HG02610 (cell line): Measurements from ENCODE around the gene TAAR2.
"Not testable (repeated sequence)": the region's sequence is repeated elsewhere in the genome, so short reads cannot be mapped to it uniquely, and the experiment has no call there.

Experiments used
- ATAC-seq: cut with Tn5 transposase; IDR thresholded peaks from one replicate; pipeline ENCODE4 v1.9.1; 2021; ENCODE audit warnings: mild to moderate bottlenecking, moderate library complexity; ENCODE audit not compliant: unreplicated experiment

The TAAR2 gene

GRCh38 chr6:132614554-132614953 lies 9.5 kb downstream of the TAAR2 start:
- no peak for ATAC-seq

DNA sequence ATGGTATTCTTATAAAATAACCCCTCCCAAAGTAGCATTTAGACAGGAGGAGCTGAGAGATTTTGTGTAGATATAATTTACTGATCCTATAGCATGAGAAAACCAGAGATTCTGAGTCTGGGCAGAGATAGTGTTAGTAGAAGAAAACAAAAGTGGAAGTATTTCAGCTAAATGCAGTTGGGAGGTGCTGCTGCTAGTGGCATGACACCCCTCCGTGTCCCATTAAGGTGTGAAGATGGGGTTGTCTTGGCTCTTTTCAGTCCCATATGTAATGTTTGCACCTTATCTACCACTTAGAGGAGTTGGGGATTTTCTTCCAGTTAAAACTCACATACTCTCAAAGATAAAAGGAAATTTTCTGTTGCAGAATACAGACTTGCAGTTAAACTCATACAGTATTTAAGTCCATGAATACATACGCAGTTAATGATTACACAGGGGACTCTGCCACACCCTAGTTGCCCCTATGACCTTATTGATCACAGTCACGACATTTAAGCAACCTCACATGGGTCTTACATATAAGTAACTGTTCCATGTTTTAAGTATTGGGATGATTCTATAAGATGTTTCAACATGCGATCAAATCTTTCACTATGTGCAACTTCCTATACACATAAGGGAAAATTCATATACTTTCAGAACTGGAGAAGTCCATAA lies 11.5 kb downstream of the TAAR2 start:
- no peak for ATAC-seq

DNA sequence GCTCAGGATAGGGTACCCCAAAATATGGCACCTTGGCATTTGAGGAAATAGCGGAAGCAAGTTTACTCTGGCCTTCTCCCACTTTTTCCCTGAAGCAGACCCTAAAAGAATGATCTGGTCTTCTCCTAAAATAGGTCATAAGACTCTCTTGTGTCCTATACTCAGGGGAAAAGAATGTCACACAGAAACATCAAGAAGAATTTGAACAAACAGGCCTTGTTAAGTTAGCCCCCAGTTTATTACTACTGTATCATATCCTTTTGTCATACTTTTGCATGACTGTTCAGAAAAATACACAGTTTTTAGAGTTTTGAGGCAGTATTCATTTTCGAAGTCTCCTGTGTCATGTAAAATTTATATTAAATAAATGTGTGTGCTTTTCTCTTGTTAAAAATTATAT lies 12.5 kb downstream of the TAAR2 start:
- no peak for ATAC-seq

- no peak for ATAC-seq
Measured at GRCh38 chr6:132607544-132608233, 16.4 kb downstream of the TAAR2 start.

DNA sequence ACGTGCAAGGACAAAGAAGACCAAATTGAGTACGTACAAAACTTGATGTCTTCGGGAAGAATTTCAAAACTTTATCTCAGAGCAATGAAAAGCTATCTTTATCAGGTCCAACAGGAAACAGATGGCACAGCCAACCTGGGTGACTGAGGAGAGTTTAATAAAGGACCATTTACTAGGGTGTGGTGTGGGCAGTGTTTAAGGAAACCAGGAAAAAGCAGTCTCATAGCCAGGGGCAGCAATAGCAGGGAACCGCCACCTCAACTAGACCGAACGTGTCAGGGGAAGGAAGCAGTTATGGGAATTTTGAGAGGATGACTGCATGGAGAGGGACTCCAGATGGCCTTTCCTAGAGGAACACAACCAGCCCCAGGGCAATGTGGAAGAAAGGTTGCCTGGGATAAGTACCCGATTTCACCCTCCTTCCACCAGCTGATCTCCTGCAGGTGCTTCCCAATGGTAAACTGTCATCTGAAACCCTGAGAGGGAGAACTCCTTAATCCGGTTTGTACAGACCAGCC lies 19.4 kb downstream of the TAAR2 start:
- no peak for ATAC-seq

- ATAC-seq: not testable (repeated sequence)
Measured at GRCh38 chr6:132600900-132601299, 23.2 kb downstream of the TAAR2 start.

DNA sequence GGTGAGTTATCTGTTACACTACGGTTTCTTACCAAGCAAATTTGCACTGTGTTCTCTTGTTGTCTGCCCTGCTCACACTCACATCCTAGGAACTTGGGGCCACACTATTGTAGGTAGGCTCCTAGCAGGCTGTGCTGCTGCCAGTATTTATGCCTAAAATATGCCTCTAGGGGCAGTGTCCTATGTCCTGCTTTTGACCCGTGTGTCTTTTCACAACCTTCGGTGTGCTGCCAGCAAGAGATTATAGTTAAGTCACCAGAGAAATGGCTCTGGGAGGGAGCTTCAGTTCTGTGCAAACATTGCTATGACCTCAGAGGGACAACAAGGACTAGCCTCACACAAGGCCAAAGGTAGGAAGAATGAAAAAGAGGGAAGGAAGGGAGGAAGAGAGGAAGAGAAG lies 25.6 kb downstream of the TAAR2 start:
- ATAC-seq: no peak

GRCh38 chr6:132596201-132596600 lies 27.9 kb downstream of the TAAR2 start:
- no peak for ATAC-seq

- ATAC-seq: no peak
Measured at GRCh38 chr6:132592855-132593254, 31.2 kb downstream of the TAAR2 start.

DNA sequence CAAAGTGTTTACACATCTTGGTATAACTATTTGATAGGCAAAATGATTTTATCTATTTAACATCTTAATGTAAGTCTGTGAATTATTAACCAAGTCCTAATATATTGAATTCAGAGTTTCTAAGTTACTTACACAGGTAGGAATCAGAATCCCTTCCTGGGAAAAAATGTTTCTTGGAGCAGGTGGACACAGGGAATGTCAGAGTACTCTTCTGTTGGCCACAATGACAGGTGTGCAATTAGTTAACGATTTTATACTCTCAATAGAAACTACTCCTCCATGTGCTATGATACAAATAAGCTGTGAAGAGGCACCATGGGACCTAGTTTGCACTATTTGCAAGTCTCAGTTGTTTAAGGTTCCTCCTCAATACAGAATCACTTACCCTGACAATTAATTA lies 33.7 kb downstream of the TAAR2 start:
- no peak for ATAC-seq

DNA sequence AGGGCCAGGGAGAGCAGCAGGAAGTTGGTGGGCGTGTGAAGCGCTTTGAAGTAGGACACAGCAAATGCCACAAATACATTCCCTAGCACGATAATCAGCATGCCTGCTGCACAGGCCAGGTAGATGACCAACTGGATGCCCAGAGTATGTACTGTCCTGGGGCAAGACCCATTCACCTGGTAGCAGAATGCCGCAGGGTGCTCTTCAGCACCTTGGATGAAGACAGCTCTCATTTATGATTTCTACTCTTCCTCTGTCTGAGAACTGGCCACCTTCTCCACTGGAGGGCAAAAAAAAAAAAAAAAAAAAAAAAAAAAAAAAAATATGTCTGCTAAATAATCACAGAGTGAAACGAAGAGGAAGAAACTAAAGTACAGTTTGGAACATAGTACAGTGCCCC lies 34.6 kb downstream of the TAAR2 start, which contains the start of gene TAAR5:
TAAR5 (minus strand) TSS at position 288 of the 400 bp plus-strand sequence; CDS start at position 233, 55 bp downstream.
- ATAC-seq: no peak

- no peak for ATAC-seq
Measured at GRCh38 chr6:132587424-132587823, 36.7 kb downstream of the TAAR2 start.

DNA sequence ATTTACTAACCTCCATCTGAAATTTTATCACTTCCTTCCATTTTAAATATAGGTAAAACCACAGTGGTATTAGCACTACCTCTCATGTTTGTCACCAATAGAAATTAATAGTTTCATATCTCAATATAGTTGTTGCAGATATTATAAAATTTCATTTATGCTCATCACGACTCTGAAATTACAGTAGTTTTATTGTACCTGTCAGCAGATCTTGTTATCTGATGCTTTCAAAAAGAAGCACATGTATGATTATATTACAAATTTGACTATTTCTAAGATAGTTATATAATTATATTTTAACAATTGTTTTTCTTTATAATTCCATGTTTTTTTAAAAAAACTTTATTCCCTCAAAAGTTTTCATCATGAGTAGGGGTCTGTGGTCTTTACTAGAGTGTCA lies 39.4 kb downstream of the TAAR2 start:
- no peak for ATAC-seq

DNA sequence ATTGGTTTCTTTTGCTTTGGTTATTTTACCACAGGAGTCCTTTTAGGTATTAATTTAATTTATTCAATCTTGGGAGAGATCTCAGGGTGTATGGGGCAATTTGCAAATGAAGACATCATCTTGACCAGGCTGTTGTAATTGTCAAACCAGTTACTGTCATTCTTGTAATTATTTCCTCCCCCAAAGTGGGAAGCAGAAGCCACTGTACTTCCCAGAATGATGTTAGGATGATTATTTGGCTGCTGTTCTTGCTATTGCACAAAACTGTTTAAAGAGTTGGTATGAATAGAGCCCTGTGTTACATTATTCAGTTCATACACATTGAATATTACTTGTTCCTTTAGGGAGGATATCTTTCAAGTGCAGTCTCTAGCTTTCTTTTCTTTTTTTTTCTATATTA lies 52.3 kb downstream of the TAAR2 start:
- no peak for ATAC-seq

DNA sequence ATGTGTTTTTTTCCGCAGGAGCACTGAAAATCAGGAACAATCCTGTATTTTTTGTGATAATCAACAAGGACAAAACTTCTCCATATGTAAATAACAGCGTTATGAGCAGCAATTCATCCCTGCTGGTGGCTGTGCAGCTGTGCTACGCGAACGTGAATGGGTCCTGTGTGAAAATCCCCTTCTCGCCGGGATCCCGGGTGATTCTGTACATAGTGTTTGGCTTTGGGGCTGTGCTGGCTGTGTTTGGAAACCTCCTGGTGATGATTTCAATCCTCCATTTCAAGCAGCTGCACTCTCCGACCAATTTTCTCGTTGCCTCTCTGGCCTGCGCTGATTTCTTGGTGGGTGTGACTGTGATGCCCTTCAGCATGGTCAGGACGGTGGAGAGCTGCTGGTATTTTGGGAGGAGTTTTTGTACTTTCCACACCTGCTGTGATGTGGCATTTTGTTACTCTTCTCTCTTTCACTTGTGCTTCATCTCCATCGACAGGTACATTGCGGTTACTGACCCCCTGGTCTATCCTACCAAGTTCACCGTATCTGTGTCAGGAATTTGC lies 53.8 kb downstream of the TAAR2 start, which contains the start of gene TAAR6:
TAAR6 (plus strand) TSS at position 102 of the 557 bp plus-strand sequence; CDS start at position 102, 0 bp downstream.
- ATAC-seq: no peak

- ATAC-seq: no peak
Measured at GRCh38 chr6:132569170-132569569, 54.9 kb downstream of the TAAR2 start.

DNA sequence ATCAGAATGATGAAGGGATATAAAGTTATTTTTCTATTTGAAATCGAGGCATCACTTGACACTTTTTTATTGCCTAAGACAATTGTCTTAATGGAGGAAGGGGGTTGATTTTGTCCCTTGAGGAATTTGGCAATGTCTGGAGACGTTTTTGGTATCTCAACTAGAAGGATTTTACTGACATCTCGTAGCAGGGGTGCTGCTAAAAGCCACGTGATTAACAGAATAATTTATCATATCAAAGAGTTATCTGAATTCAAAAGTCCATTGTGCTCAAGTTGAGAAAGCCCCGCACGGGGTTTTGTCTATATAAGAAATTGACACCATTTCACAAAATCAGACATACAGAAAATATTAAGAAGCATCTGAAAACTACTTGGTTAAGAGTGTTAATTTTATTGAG lies 55.5 kb downstream of the TAAR2 start:
- no peak for ATAC-seq

DNA sequence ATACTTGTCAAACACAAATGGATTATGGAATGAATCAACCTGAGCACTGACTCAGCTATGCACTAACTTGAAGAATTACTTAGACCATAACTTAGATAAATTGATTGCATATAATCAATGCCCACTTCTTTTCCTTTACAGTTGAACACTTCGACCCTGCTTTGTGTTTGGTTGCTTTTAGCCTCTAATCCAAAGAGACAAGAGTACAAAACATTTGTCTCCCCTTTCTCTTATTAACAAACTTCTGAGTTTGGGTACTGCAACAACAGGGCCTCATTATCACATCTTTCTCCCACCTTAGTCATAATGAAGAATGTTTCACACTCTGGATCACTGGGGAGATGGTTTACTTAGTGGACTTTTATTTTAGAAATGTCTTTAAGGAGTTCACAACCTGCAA lies 56.5 kb downstream of the TAAR2 start:
- no peak for ATAC-seq
